Measurements from ENCODE around the gene RNF213. TPM values are rescaled to one million over a fixed set of nuclear protein-coding genes. Genes with fewer than 3 reads are reported as not detected.

RNF213 gene
- total RNA-seq, 1 donor from 2014 or later = 29.6 TPM

GRCh38 chr17:80318166-80318565, 57.5 kb downstream of the RNF213 start:
- no peaks in the 10 kb centered on the region for H3K4me1 Mint-ChIP-seq
- no peak overlapping the region for H3K4me3 Mint-ChIP-seq

GRCh38 chr17:80319262-80319998, 58.8 kb downstream of the RNF213 start:
- Mint-ChIP-seq H3K4me3 (no peak overlapping the region), H3K27me3 (ENCODE audit: low read depth) (no peaks in the 10 kb centered on the region), H3K9me3 (peaks cover 4% of the 10 kb centered on the region), H3K27ac (ENCODE audit: unreplicated experiment) (peak overlapping the region; percentile 68), H3K36me3 (ENCODE audit: low read depth) (peaks cover 37% of the 10 kb centered on the region), H3K4me1 (no peaks in the 10 kb centered on the region)
- DNase-seq (ENCODE audit: low read depth, low spot score) = no peak
- TF ChIP-seq CTCF (conservative IDR thresholded peaks at IDR 0.05) = no peak

More at GRCh38 chr17:80318166-80318565, 57.5 kb downstream of the RNF213 start:
- DNase-seq (ENCODE audit: low read depth, low spot score) = no peak
- Mint-ChIP-seq H3K27ac (ENCODE audit: unreplicated experiment) (no peak overlapping the region), H3K27me3 (ENCODE audit: low read depth) (no peaks in the 10 kb centered on the region), H3K36me3 (ENCODE audit: low read depth) (peaks cover 31% of the 10 kb centered on the region), H3K9me3 (peaks cover 3% of the 10 kb centered on the region)
- TF ChIP-seq CTCF (conservative IDR thresholded peaks at IDR 0.05) = no peak

GRCh38 chr17:80319999-80320344, 59.3 kb downstream of the RNF213 start:
- no peak for TF ChIP-seq CTCF (conservative IDR thresholded peaks at IDR 0.05)
- peaks cover 41% of the 10 kb centered on the region for H3K36me3 Mint-ChIP-seq (ENCODE audit: low read depth)
- no peak overlapping the region for H3K27ac Mint-ChIP-seq (ENCODE audit: unreplicated experiment)
- no peak overlapping the region for H3K4me3 Mint-ChIP-seq
- H3K9me3 Mint-ChIP-seq = peaks cover 4% of the 10 kb centered on the region
- DNase-seq (ENCODE audit: low read depth, low spot score) = no peak
- no peaks in the 10 kb centered on the region for H3K27me3 Mint-ChIP-seq (ENCODE audit: low read depth)
- no peaks in the 10 kb centered on the region for H3K4me1 Mint-ChIP-seq

GRCh38 chr17:80320496-80320895, 59.8 kb downstream of the RNF213 start:
- TF ChIP-seq CTCF (conservative IDR thresholded peaks at IDR 0.05) = no peak
- H3K4me1 Mint-ChIP-seq = no peaks in the 10 kb centered on the region
- H3K9me3 Mint-ChIP-seq = peaks cover 4% of the 10 kb centered on the region
- H3K27me3 Mint-ChIP-seq (ENCODE audit: low read depth) = no peaks in the 10 kb centered on the region
- H3K4me3 Mint-ChIP-seq = no peak overlapping the region
- H3K27ac Mint-ChIP-seq (ENCODE audit: unreplicated experiment) = no peak overlapping the region
- H3K36me3 Mint-ChIP-seq (ENCODE audit: low read depth) = peaks cover 44% of the 10 kb centered on the region
- DNase-seq (ENCODE audit: low read depth, low spot score) = no peak

- Mint-ChIP-seq H3K27me3 (ENCODE audit: low read depth) (no peaks in the 10 kb centered on the region), H3K27ac (ENCODE audit: unreplicated experiment) (no peak overlapping the region), H3K4me1 (no peaks in the 10 kb centered on the region), H3K4me3 (no peak overlapping the region), H3K36me3 (ENCODE audit: low read depth) (peaks cover 35% of the 10 kb centered on the region), H3K9me3 (peaks cover 4% of the 10 kb centered on the region)
- DNase-seq (ENCODE audit: low read depth, low spot score) = no peak
- TF ChIP-seq CTCF (conservative IDR thresholded peaks at IDR 0.05) = no peak
Observed at GRCh38 chr17:80322864-80323263, 62.2 kb downstream of the RNF213 start.

Data from neural crest cell (in vitro differentiated cells).